H1 (cell line): ENCODE data around the gene MAP3K14. TPM values are rescaled to one million over a fixed set of nuclear protein-coding genes. Genes with fewer than 3 reads are reported as not detected.

Experiments used
- CTCF ChIA-PET: fragments of 300-600 bp; sonication (Branson Sonifier 250); formaldehyde crosslinking; loops from one replicate; lab custom pipeline; 2021; ENCODE audit not compliant: partially characterized antibody; lab: Charles Lee
- POLR2A ChIA-PET: fragments of 300-600 bp; sonication (Branson Sonifier 250); formaldehyde crosslinking; loops from one replicate; lab custom pipeline; 2021; ENCODE audit warnings: inconsistent platforms; ENCODE audit not compliant: partially characterized antibody; lab: Charles Lee
- DNase-seq, 2 experiments: peaks; one replicate each; pipeline versions ENCODE4 v3.0.0 to v3.0.0-alpha.2; 2010 to 2022; ENCODE audit warnings: low spot score in 2 of 2, low read depth in 1 of 2, mixed read lengths in 1 of 2
- FAIRE-seq: peaks from 2 replicates; lab custom pipeline; 2011; peaks lifted over from hg19 to GRCh38; lab: Jason Lieb, UNC
- H2AFZ ChIP-seq: 2 replicates; pipeline ENCODE4 v1.8.1; 2012; ENCODE audit warnings: low read length, inconsistent platforms
- H2AK5ac ChIP-seq: 2 replicates; pipeline ENCODE4 v1.6.1; 2013; ENCODE audit warnings: low read depth, low read length
- H2BK120ac ChIP-seq: replicated peaks from 2 replicates; pipeline ENCODE3; 2013; ENCODE audit warnings: low read depth, low read length, inconsistent platforms
- H2BK12ac ChIP-seq: 2 replicates; pipeline ENCODE4 v1.6.1; 2013; ENCODE audit warnings: low read depth, low read length
- H2BK15ac ChIP-seq: 2 replicates; pipeline ENCODE4 v1.6.1; 2013; ENCODE audit warnings: low read length
- H2BK20ac ChIP-seq: 2 replicates; pipeline ENCODE4 v1.6.1; 2013; ENCODE audit warnings: low read length
- H2BK5ac ChIP-seq: 2 replicates; pipeline ENCODE4 v1.6.1; 2013; ENCODE audit warnings: low read depth, low read length
- H3K14ac ChIP-seq: 2 replicates; pipeline ENCODE4 v1.6.1; 2013; ENCODE audit warnings: inconsistent platforms; ENCODE audit not compliant: insufficient read length
- H3K18ac ChIP-seq: 2 replicates; pipeline ENCODE4 v1.6.1; 2013; ENCODE audit warnings: low read length; ENCODE audit errors: extremely low read depth
- H3K23ac ChIP-seq: 2 replicates; pipeline ENCODE4 v1.6.1; 2013; ENCODE audit warnings: inconsistent platforms; ENCODE audit not compliant: insufficient read length
- H3K23me2 ChIP-seq: 2 replicates; pipeline ENCODE4 v1.6.1; 2013; ENCODE audit warnings: low read depth, low read length
- H3K27ac ChIP-seq: 2 replicates; pipeline ENCODE4 v1.6.1; 2011; ENCODE audit warnings: low read depth, low read length, inconsistent platforms
- H3K27me3 ChIP-seq, 4 experiments: replicated peaks in 1 of 4; 1 replicate in 1 of 4; 2 replicates in 3 of 4; pipeline versions ENCODE4 v1.6.1 to v1.8.1; 2011 to 2013; ENCODE audit warnings: low read length in 3 of 4, mild to moderate bottlenecking in 3 of 4, inconsistent platforms in 2 of 4, mixed read lengths in 2 of 4, moderate library complexity in 1 of 4; ENCODE audit not compliant: control insufficient read depth in 3 of 4, insufficient read depth in 3 of 4; ENCODE audit errors: extremely low read depth in 1 of 4
- H3K36me3 ChIP-seq, 4 experiments: 2 replicates each; pipeline versions ENCODE4 v1.6.1 to v1.8.1; 2011 to 2013; ENCODE audit warnings: mild to moderate bottlenecking in 4 of 4, low read length in 3 of 4, moderate library complexity in 2 of 4, control low read depth in 1 of 4, inconsistent platforms in 1 of 4; ENCODE audit not compliant: insufficient read depth in 4 of 4, control insufficient read depth in 2 of 4
- H3K4ac ChIP-seq: replicated peaks from 2 replicates; pipeline ENCODE3; 2013; ENCODE audit warnings: low read length, low read depth, mixed read lengths, inconsistent platforms; ENCODE audit not compliant: insufficient read length
- H3K4me1 ChIP-seq, 4 experiments: replicated peaks in 1 of 4; 1 replicate in 1 of 4; 2 replicates in 3 of 4; pipeline versions ENCODE4 v1.6.1 to v1.8.1; 2011 to 2013; ENCODE audit warnings: low read length in 3 of 4, inconsistent platforms in 2 of 4, mixed read lengths in 1 of 4; ENCODE audit not compliant: insufficient read depth in 4 of 4, control insufficient read depth in 3 of 4
- H3K4me2 ChIP-seq, 2 experiments: 2 replicates each; pipeline versions ENCODE4 v1.6.1 to v1.8.1; 2011 to 2013; ENCODE audit warnings: low read depth in 2 of 2, low read length in 2 of 2, control low read depth in 1 of 2, inconsistent platforms in 1 of 2, mild to moderate bottlenecking in 1 of 2; ENCODE audit not compliant: insufficient read depth in 1 of 2
- H3K4me3 ChIP-seq, 4 experiments: fragments of 200-600, 300-600 bp in 1 of 4; sonication (generic), shearing (Covaris generic), sonication (Bioruptor Twin) in 1 of 4; 2 replicates each; pipeline versions ENCODE4 v1.5.1 to v1.8.1; 2011 to 2016; ENCODE audit warnings: low read length in 4 of 4, low read depth in 3 of 4, control low read depth in 2 of 4, inconsistent platforms in 2 of 4, mild to moderate bottlenecking in 2 of 4, mixed read lengths in 1 of 4, moderate library complexity in 1 of 4; ENCODE audit not compliant: insufficient read depth in 2 of 4; ENCODE audit errors: extremely low read depth in 1 of 4
- H3K56ac ChIP-seq: replicated peaks from 2 replicates; pipeline ENCODE3; 2013; ENCODE audit warnings: low read depth, mild to moderate bottlenecking, mixed read lengths, low read length, inconsistent platforms; ENCODE audit not compliant: insufficient read length
- H3K79me1 ChIP-seq: 2 replicates; pipeline ENCODE4 v1.6.1; 2013; ENCODE audit warnings: low read depth, low read length, control low read depth
- H3K79me2 ChIP-seq, 2 experiments: 2 replicates each; pipeline versions ENCODE4 v1.6.1 to v1.8.1; 2012 to 2013; ENCODE audit warnings: low read length in 2 of 2, mild to moderate bottlenecking in 2 of 2, inconsistent platforms in 1 of 2; ENCODE audit not compliant: insufficient read depth in 2 of 2, control insufficient read depth in 1 of 2
- H3K9ac ChIP-seq, 4 experiments: replicated peaks in 1 of 4; 1 replicate in 1 of 4; 2 replicates in 3 of 4; pipeline versions ENCODE4 v1.6.1 to v1.8.1; 2011 to 2013; ENCODE audit warnings: low read depth in 3 of 4, low read length in 3 of 4, control low read depth in 2 of 4, mild to moderate bottlenecking in 2 of 4, moderate library complexity in 2 of 4, inconsistent platforms in 1 of 4; ENCODE audit errors: extremely low read depth in 1 of 4
- H3K9me3 ChIP-seq, 2 experiments: 2 replicates each; pipeline versions ENCODE4 v1.6.1 to v1.8.1; 2012 to 2013; ENCODE audit warnings: mild to moderate bottlenecking in 2 of 2, moderate library complexity in 2 of 2, control low read depth in 1 of 2, inconsistent platforms in 1 of 2, low read depth in 1 of 2, low read length in 1 of 2, mixed read lengths in 1 of 2; ENCODE audit not compliant: insufficient read depth in 2 of 2
- H4K20me1 ChIP-seq, 2 experiments: replicated peaks in 1 of 2; 2 replicates each; pipeline versions ENCODE3 to v1.8.1; 2011 to 2013; ENCODE audit warnings: inconsistent platforms in 2 of 2, low read length in 2 of 2, mild to moderate bottlenecking in 1 of 2; ENCODE audit not compliant: insufficient read depth in 2 of 2, control insufficient read depth in 1 of 2
- H4K5ac ChIP-seq: 2 replicates; pipeline ENCODE4 v1.6.1; 2013; ENCODE audit warnings: low read length, low read depth, mixed read lengths, inconsistent platforms; ENCODE audit not compliant: insufficient read length
- H4K8ac ChIP-seq: 2 replicates; pipeline ENCODE4 v1.8.0; 2013; ENCODE audit warnings: mild to moderate bottlenecking, moderate library complexity, low read length, inconsistent platforms; ENCODE audit not compliant: insufficient read depth; ENCODE audit errors: extremely low read depth
- H4K91ac ChIP-seq: replicated peaks from 2 replicates; pipeline ENCODE3; 2013; ENCODE audit warnings: low read length, mixed read lengths, inconsistent platforms; ENCODE audit not compliant: insufficient read length
- FOSL1 ChIP-seq: IDR thresholded peaks from 2 replicates; pipeline ENCODE4 v1.6.1; 2011; ENCODE audit warnings: mild to moderate bottlenecking, low read depth, low read length, moderate library complexity; ENCODE audit not compliant: insufficient read depth
- NANOG ChIP-seq: IDR thresholded peaks from 2 replicates; pipeline ENCODE4 v1.6.1; 2011; ENCODE audit warnings: low read length, low read depth, mild to moderate bottlenecking, inconsistent platforms; ENCODE audit not compliant: insufficient read depth, poor library complexity, severe bottlenecking
- RFX5 ChIP-seq: IDR thresholded peaks from 2 replicates; pipeline ENCODE4 v1.6.1; 2011; ENCODE audit warnings: low read depth, low read length, improper control_type of control experiment, borderline replicate concordance
- WGBS, 2 experiments: shearing (Covaris generic) in 1 of 2; methylation state at CpG; one replicate each; pipeline versions ENCODE4 v1.1.6 to v1.1.7; 2013 to 2015; ENCODE audit warnings: low lambda C conversion rate in 2 of 2, mixed read lengths in 2 of 2, inconsistent platforms in 1 of 2, low coverage in 1 of 2, missing lambda C conversion rate in 1 of 2; ENCODE audit not compliant: insufficient replicate concordance in 2 of 2, insufficient coverage in 1 of 2, insufficient read length in 1 of 2; ENCODE audit errors: extremely low coverage in 1 of 2, missing lambda C conversion rate in 1 of 2; 5-methylcytosine and 5-hydroxymethylcytosine counted together
- polyA plus RNA-seq, 7 experiments: library from polyadenylated mRNA; depleted of rRNA in 3 of 7; stranded (reverse) in 5 of 7; unstranded in 2 of 7; fragments of >200 nt in 5 of 7; fragments of 200-250 nt in 2 of 7; gene quantifications; 1 replicate in 5 of 7; 2 replicates in 1 of 7; 4 replicates in 1 of 7; pipeline versions ENCODE4 v1.2.1 to v1.2.3, GENCODE V29; 2011 to 2013; ENCODE audit warnings: missing spikeins in 2 of 7, mixed read lengths in 2 of 7
- total RNA-seq: library from RNA; stranded (reverse); fragmentation: NEBNext Ultra II Directional; extraction: Animal tissue kit (Norgen Biotek cat#: 25700); gene quantifications from 2 replicates; pipeline ENCODE4 v1.2.1, GENCODE V29; 2021

MAP3K14 gene
- total and polyA plus RNA-seq, 2 of the 8 experiments (the other 6 are each of a cell fraction or from before 2014, with no cell fraction given), result 5.2 to 6.1 TPM

DNA sequence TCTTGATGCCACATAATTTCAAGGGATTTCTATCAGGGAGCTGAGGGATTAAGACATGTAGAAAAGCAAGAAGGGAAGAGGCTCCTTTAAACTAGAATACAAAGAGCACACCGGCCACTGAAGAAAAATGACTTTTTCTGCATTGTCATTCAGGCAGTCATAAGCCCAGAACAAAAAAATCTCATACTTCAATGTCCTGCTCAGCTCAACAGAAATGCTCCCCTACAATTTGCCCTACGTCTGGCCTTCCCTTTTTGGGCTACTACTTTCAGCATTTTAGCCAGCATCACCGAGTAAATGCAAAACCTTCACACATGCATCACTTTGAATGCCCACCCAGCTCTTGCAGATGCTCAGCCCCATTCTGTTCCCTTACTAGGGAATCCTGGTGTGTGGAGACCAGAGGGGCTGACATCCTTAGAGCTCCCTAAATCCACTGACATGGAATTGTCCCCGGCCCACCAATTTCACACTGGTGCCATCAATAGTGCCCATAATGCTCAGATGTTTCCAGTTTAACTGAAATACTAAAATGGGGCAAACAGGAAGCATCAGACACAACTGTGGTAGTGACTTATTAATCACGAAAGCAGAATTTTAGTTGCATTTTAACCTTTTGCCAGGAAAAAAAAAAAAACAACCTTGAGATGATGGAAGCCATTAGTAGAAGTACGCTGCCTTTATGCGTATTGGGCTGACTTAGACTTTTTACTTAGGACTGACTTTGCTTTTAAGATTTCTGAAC, 2.7 kb downstream of the MAP3K14 start:
- no peak overlapping the region for H3K18ac ChIP-seq
- no peak overlapping the region for H3K9ac ChIP-seq
- H3K79me2 ChIP-seq, result peaks cover 3 to 54% of the 10 kb centered on the region in 2 experiments; a peak in 3 of 4 replicates
- H4K8ac ChIP-seq, result no peak overlapping the region
- H3K4me2 ChIP-seq, result no peak overlapping the region; a peak in 1 of 4 replicates
- 92% methylated on average over 7 of the region's 7 CpGs; no CpG with 5 or more reads in 1 of the 2 experiments for WGBS, 2 experiments
- no peak overlapping the region for H3K56ac ChIP-seq
- H4K5ac ChIP-seq, result no peak overlapping the region
- no peak for FAIRE-seq
- TF ChIP-seq FOSL1 (no peak), RFX5 (no peak), NANOG (no peak)
- no peak overlapping the region for H4K91ac ChIP-seq
- no peaks in the 10 kb centered on the region for H3K36me3 ChIP-seq
- no peak overlapping the region for H2BK12ac ChIP-seq
- no peak overlapping the region for H3K4me3 ChIP-seq
- H2AK5ac ChIP-seq, result no peak overlapping the region
- H2BK15ac ChIP-seq, result no peak overlapping the region
- peaks cover 7% of the 10 kb centered on the region; the same call in 1 of the 2 replicates for H3K23me2 ChIP-seq
- H3K4me1 ChIP-seq, result peaks cover 2 to 7% (median 4%) of the 10 kb centered on the region in 4 experiments
- H3K4ac ChIP-seq, result no peak overlapping the region
- H4K20me1 ChIP-seq, result peaks cover 0 to 7% of the 10 kb centered on the region in 2 experiments
- H2AFZ ChIP-seq, result no peak overlapping the region
- no peak overlapping the region for H2BK120ac ChIP-seq
- POLR2A ChIA-PET, result interaction anchor here (1.3 kb wide), 1 partner anchor 37 kb away, joined by 3 read pairs; no protein-coding TSS in a partner anchor
- H3K14ac ChIP-seq, result no peak overlapping the region
- no peak for DNase-seq
- no peak overlapping the region for H3K23ac ChIP-seq
- H2BK20ac ChIP-seq, result no peak overlapping the region
- no peaks in the 10 kb centered on the region for H3K9me3 ChIP-seq
- H3K27ac ChIP-seq, result no peak overlapping the region
- H2BK5ac ChIP-seq, result no peak overlapping the region
- peaks cover 11% of the 10 kb centered on the region; the same call in 1 of the 2 replicates for H3K79me1 ChIP-seq
- H3K27me3 ChIP-seq, result peaks cover 0 to 2% (median 0%) of the 10 kb centered on the region in 4 experiments; a peak in 1 of 7 replicates
- CTCF ChIA-PET, result interaction anchor here (0.7 to 7.4 kb wide), 9 partner anchors 9 to 90 kb away, joined by 3 to 47 read pairs (median 3); no protein-coding TSS in a partner anchor
